Activated CD8-positive, alpha-beta memory T cell treated with anti-CD3 and anti-CD28 coated beads, Interleukin-2, amount 50 U/mL, for 24 hours (primary cell): ENCODE measurements around the gene KRT3.
"Not testable (repeated sequence)": the region's sequence is repeated elsewhere in the genome, so short reads cannot be mapped to it uniquely, and the experiment has no call there.

Source experiments
- DNase-seq: peaks from one replicate; pipeline ENCODE4 v3.0.0-alpha.2; 2020; ENCODE audit errors: extremely low read depth

KRT3 gene

DNA sequence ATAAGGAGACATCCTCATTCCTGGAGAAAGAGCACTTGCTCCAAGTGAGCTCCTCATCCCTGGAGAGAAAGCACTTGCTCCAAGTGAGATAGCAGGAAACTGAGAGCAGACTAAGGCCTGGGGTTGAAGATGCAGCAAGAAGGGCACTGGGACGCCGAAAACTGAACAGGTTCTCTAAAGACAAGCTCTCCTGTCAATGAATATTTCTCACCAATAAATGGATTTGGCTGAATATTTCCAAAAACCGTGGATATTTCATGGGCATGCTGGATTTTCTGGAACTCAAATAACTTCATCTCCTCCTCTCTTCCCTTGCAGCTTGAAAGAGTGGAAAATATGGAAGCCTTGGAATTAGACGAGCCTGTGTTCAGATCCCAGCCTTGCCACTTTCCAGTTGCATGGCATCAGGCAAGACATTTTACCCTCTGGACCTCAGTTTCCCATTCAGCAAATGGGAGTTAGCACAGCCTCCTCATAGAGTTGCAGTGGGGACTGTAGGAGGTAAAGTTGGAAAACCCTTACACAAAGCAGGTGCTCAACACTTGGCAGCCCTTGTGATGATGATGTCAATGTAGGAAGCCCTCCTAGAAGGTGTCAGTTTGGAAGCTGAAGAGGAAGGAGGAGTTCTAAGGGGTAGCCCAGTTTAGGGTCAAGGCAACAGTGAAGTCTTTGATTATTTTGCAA lies 14.4 kb downstream of the KRT3 start:
- no peak for DNase-seq

DNA sequence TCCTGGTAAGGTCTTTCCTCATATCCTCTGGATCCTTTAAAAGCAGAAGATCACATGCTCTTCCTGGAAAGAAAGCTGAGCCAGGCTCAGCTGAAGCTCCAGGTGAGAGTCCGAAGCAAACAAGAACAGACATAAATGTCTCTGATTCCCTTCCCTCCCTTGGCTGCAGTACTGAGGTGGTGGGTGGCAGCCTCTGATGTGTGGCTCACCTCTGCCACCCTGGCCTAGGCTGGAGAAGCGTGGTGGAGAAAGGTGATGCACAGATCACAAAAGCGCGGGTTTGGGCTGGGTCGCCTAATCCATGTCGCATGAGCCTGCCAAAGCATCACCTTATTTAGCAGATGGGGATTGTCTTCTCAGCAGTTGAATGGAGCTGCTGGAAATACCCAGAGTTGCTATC lies 16.0 kb downstream of the KRT3 start:
- DNase-seq: no peak

DNA sequence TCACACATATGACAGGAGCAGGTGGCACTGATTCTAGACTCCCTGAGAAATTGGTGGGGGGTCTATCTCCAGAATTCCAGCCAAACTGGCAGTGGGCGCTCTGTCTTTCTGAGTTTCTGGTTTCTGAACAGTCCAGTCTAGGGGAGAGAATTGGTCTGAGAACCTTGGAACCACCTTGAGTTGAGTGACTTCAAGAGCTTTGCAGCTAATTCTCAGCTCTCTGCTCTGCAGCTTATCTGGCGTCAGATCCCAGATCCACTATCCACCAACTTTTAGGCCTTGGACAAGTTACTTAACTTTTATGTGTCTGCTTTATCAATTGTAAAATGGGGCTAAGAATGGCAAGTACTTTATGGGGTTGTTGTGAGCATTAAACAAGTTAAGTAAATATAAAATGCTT lies 17.1 kb downstream of the KRT3 start:
- no peak for DNase-seq

DNA sequence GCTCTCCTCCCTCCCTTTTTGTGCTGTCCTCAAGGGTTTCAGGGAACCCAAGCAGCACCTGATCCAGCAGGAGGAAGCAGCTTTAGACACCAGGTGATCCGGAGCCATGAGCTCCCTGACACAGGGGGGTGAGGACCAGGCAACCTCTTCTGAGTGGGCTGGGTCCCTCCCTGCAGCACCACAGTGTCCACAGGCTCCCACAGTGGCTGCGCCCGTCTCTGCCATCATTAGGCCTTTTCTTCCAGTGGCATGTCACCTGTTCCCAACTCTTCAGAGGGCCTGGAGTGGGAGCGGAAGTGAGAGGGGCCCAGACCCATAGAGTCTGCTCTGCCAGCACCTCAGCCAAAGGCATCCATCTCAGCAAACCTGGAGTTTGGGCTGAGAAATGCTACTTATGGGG lies 18.4 kb downstream of the KRT3 start:
- DNase-seq: no peak

DNA sequence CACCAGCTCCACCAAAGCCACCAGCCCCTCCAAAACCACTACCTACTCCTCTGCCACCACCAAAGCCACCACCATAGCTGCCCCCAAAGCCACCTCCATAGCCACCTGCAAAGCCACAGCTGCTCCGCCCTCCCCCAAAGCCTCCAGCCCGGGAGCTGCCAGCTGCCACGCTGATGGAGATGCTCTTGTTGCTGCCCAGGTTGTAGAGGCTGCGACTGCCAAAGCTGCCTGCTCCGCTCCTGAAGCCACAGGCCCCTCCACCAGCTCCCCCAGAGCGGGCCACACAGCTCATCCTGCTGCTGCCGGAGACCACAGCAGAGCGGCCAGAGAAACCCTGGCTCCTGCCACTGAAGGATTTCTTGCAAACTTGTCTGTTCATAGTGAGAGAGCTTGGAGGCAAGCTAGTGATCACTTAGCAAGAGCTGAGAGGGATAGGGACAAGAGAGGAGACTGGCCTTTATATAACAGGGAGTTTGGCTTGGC lies 19.0 kb downstream of the KRT3 start, which contains the start of gene KRT76:
KRT76 (minus strand) TSS at position 433 of the 483 bp plus-strand sequence; CDS start at position 379, 54 bp downstream.
- no peak for DNase-seq

DNA sequence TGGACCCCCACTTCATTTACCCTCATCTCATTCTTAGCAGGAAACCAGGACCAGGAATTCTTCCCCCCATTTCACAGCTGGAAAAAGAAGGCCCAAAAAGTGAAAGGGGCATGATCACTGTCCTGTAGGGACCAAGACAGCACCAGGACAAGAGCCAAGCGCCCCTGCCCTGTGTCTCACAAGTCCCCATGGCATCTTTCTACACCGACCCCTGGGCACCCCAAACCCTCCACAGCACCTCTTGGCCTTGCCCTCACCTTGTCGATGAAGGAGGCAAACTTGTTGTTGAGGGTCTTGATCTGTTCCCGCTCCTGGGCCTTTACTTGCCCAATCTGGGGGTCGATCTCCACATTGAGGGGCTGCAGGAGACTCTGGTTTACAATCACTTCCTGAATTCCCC lies 19.5 kb downstream of the KRT3 start:
- no peak for DNase-seq

DNA sequence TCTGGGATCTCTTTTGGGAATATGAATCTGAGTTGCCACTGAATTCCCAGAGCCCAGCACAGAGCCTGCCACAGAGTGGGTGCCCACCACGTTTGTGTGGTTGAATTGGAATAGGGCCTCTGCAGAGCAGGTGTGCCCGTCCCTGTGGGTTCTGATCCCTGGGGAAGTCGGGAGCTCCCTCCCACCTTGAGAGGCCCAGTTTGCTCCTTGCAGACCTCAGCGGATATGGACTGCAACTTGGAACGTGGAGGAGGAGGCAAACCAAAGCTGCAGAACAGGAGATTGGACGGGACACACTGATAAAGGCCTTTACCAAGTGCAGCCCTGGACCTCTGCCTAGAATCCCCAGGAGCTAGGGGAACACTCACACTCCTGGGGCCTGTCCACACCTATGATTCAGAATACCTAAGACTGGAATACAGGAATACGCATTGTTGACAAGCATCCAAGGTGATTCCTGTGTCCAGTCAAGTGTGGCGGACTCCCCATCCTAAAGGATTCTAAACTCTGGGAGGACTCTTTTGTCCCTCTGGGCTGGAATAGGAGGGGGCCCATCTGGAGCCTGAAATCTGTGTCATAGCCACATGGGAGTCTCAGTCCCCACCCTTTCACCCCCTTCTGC lies 21.2 kb downstream of the KRT3 start:
- DNase-seq: no peak

DNA sequence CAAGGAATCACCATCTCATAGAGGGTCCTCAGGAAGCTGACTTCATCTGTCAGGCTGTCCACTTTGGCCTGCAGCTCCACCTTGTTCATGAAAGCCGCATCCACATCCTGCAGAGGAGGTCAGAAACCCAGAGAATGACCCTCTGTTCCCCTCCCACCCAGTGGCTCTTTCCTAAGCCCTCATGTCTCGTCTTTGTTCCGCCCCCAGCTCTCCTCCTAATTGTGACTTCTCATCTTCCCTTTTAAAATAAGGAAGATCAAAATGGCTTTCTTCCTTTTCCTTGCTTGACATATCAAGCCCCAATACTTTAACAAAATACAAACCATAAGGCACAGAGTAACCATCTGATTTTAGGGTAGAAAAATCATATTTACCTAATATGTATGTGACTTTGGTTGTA lies 23.1 kb downstream of the KRT3 start:
- DNase-seq: no peak

DNA sequence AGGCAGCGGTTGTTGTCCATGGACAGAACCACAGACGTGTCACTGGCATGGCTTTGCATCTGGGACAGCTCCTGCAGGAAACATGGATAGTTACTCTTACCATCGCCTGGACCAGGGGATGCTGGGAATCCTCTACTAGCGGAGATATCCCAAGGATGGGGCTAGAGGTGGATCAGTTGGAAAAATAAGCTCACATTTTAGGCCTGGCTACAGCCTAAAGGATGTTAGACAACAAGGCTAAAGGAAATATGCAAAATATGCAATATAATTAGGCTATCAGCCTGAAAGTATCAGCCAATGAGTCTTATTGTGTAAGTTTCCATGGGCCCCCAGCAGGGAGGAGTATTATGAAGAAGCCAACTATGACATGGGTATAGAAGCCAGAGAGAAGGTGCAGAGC lies 23.7 kb downstream of the KRT3 start:
- DNase-seq: no peak

DNA sequence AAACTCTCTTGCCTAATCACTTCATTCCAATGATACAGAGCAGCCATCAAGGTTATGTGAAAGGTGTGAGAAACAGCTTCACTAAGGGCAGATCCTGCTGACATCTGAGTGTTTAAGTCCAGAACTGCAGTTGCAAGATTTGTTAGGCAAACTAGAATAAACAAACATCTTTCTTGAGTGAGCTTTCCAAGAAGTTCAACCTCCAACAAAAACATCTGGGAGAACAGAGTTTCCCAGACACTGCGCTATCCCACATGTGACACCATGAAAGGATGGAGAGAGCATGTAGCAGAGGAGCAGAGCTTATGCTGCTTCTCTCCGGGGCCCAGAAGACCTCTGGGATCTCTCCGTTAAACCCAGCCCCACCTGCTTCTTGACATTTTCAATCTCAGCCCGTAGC lies 24.4 kb downstream of the KRT3 start:
- DNase-seq: no peak

DNA sequence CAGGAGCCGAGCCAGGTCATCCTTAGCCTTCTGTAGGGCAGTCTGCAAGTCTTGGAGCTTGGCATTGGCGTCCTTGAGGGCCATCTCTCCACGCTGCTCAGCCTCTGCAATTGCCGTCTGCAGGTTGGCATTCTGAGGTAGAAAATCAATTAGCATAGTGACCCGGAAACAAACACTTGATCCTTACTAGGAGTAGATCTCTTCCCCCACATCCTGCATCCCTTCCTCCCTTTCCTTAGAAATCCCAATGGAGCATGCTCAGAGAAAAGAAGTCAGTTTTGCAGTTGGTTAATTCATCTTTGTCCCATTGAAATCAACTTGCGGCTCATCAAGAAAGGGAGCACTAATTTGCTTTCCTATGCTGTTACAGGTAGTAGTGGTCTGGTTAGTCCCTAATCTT lies 24.8 kb downstream of the KRT3 start:
- no peak for DNase-seq

DNA sequence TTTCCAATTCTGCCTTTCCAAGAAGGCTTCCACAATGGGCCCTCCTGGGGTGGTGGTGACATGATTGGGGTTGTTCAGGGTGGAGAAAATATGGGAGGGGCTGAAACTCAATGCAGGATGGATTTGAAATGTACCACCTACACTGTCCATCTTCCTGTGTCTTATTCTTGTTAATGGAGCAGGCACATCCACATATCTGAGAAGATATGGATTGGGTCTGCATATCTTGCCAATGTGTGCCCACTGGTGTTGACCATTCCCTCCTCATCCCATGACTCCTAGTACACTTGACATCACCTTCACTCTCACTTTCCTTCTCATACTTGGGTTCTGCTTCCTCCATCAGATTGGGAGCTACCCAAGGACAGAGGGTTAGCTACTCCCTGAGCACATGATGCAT lies 26.0 kb downstream of the KRT3 start:
- DNase-seq: no peak

DNA sequence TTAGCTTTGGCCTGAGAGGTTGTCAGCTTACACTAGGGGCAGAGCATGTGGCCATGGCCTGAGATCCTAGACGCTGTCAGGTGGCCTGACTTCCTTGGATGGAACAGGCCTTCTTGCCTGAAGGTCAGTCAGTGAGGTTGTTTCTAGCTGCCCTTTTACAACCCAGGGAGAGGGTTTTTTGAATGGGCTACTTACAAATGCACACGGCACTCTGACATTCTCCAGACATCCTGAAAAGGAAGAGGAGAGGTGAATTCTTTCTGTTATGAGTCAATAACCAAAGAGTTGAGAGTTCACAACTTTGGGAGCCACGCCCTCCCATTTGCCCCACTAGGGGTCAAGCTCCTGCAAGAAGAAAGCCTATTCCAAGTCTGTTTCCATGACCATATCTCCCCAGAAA lies 26.6 kb downstream of the KRT3 start:
- no peak for DNase-seq

DNA sequence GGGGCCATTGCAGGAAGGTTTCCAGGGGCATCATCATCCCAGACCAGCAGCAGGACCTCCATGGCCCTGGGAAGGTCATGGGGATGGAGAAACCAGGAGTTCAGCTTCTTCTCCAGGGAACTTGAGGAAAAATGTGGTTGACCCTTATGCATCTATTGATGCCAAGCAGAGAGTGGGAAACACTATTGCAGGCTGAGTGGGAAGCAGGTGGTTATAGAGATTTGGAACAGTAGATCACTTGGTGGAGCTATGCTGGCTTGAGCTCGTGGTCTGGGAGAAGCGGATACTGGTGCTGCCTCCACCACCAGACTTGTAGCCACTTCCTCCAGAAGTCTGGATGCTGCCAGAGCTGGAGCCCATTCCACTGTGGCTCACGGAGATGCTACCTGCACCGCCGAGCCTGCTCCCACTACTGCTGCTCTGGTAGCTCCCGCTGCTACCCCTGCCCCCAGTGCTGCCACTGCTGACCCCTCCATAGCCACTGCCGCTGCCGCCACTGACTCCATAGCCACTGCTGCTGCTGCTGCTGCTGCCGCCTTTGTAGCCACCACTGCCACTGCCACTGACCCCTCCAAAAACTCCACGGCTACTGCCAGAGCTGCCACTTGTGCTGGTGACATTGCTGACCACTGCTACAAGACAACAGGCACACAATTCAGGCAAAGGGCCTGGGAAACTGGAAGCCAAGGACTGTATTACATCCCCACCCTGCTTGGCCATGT lies 27.3 kb downstream of the KRT3 start:
- DNase-seq: no peak

DNA sequence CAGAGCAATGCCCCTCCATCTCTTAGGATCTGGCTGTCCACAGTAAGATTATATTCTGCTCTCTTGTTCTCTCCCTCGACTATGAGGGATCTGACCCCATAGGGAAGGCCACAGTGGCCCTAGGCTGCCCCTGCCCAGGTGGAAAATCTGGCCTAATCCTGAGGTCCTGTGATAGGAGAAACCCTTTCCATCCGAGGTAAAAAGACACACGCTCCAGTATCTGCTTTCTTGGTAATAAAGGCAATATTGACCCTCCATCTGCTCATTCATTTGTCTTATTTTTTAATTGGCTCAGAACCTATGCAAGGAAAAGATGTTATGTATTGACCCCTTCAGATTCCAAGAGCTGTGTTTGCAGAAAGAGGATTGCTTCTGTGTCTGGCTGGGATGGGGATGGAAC lies 28.5 kb downstream of the KRT3 start:
- DNase-seq: no peak

DNA sequence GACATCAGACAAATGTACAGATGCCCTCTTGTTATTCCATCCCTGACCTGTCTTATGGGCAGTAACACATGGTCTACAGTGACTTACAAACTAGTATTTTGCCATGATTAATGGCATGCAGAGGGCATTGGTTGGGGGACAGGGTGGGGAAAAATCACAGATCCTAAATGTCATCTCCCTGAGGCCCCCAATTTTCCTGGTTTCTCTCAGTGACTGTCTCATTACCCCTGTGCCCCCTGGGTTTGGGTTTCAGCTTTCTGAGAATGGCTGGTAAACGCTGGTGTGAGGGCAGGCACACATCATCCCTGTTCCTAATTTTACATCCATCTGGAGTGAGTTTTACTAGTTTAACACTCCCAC lies 28.9 kb downstream of the KRT3 start:
- no peak for DNase-seq

DNA sequence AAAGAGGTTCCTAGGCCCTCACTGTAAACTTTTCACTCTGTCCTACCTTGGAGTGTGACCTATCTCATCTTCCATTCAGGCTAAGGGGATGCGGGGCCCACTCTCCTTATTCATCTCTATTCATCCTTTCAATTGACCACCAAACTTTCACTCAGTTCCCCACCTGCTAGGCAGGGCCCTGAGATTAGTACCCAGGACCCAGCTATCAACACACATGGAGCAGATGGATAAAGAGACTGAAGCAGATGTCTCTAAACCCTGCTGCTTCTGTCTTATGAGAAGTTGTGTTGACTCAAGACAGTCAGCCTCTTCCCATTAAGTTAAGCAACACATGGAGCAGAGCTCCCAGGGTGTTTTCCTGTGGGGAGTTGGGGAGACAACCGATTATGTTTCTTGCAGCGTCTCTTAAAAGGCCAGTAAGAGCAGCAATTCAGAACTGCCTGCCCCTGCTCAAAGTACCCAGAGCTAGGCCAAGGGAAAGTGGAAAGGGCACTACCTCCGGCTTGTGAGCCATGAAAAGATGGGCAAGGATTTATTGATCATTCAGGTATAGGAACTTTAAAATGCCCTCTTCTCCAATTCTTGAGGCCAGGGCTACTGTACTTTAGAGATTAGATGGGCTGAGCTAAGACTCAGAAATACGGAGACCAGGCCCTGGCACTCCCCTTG lies 29.4 kb downstream of the KRT3 start:
- DNase-seq: no peak

DNA sequence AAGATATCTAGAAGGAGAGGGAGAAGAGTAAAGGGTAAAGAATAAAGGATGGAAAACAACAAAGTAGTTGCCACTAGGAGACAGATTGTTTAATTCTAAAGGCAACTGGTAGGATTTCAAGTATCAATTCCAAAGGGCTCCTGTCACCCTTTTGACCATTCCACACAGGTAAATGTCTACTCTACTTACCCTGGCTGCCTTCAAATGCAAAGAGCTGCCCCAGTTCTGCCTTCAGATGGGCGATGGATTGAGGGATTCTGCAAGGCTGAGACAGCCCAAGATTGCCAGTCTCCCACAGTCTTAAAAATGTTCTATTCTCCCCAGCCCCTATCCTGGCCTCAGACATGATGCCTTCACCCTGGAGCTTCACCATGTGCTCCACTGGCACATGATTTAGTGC lies 30.2 kb downstream of the KRT3 start:
- no peak for DNase-seq

DNA sequence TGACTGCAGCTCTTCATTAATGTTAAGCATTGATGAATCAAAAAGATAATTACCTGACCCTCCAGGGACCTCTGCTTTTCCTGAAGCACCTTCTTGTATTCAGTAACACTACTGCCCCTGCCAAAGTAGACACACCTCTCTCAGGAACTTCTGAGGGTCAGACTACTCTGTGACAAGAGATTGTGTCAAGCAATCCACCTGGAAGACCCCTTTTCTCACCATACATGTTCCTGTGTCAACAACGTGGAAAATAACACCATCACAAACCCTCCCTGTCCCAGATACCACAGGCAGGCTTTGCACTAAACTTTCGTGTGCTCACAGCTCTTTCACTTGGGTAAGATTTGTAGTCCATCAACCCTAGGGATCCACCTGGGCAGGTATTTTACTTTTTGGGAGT lies 31.9 kb downstream of the KRT3 start:
- no peak for DNase-seq

DNA sequence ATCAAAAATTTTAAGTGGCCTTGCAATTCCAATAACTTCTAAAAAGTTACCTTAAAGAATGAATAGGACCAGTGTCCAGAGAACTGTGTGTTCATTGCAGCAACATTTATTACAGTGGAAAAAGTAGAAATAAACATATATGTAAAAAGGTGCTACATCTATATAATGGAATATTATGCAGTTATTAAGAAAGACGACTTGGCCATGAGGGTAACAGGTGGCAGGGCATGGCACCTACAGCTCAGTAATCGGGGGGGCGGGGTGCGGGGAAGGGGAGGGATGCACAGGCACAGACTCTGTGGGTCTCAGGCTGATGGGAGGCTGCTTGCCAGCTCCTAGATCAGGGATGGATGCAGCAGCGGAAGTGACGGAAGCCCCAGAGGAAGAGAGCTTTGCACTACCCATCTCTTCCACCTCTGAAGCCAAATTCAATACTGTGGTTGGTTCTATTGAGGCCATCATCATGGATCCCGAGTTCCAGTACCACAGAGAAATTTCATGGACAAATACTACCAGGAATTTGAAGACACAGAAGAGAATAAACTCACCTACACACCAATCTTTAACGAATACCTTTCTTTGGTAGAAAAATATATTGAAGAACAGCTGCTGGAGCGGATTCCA lies 32.8 kb downstream of the KRT3 start:
- no peak for DNase-seq

DNA sequence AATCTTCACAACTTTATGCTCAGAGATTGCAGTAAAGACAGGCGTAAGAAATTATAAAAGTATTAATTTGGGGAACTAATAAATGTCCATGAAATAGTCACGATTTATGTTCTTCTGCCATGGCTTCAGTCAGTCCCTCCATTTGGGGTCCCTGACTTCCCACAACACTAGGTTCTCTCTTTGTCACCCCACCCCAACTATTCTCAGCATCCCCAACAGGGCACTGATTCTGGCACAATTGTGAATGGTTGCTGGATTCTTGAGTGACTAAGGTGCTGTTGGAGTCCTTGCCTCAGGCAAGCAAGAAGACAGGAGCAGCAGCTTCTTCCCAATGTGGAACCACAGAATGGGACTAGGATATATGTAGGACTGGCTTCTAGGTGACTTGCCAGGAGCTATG lies 34.1 kb downstream of the KRT3 start:
- DNase-seq: no peak

DNA sequence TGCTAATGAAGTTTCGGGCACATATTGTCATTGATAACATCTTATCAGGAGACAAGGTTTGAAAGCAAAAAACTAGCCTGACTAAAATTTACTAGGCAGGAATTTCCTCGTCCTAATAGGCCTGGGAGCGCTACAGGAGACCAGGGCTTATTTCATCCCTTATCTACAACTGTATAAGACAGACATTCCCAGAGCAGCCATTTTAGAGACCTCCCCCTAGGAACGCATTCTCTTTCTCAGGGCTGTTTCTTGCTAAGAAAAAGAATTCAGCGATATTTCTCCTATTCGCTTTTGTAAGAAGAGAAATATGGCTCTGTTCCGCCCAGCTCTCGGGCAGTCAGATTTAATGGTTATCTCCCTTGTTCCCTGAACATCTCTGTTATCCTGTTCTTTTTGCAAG lies 34.7 kb downstream of the KRT3 start:
- not testable (repeated sequence) for DNase-seq
